ENCODE measurements around the gene DRG1. TPM values are rescaled to one million over a fixed set of nuclear protein-coding genes. Genes with fewer than 3 reads are reported as not detected.

Gene DRG1
- total and polyA plus RNA-seq, 2 experiments from 2014 or later = 63.9 to 87.6 TPM

GRCh38 chr22:31481129-31481528 lies 81.7 kb downstream of the DRG1 start:
- TF ChIP-seq ZNF114 (CRISPR knock-in tag; IDR thresholded peaks at IDR 0.05) (no peak), EZH2phosphoT487 (IDR thresholded peaks at IDR 0.05; ENCODE audit: unreplicated experiment) (no peak), CTCF (conservative IDR thresholded peaks at IDR 0.05; ENCODE audit: low read depth in 2 of 2) (no peak), JUNB (IDR thresholded peaks at IDR 0.05; ENCODE audit: unreplicated experiment) (no peak), ETS1 (IDR thresholded peaks at IDR 0.05) (no peak), POLR2AphosphoS5 (IDR thresholded peaks at IDR 0.05; ENCODE audit: low read depth) (no peak), CREB1 (CRISPR knock-in tag; IDR thresholded peaks at IDR 0.05; ENCODE audit: low read depth) (no peak), EZH2 (IDR thresholded peaks at IDR 0.05; ENCODE audit: low read depth, unreplicated experiment) (no peak), ZNF331 (CRISPR knock-in tag; IDR thresholded peaks at IDR 0.05; ENCODE audit: low read depth) (no peak), STAT1 (IDR thresholded peaks at IDR 0.05; ENCODE audit: unreplicated experiment) (no peak), ZNF462 (CRISPR knock-in tag; IDR thresholded peaks at IDR 0.05) (no peak), REST (IDR thresholded peaks at IDR 0.05; ENCODE audit: unreplicated experiment) (no peak), NANOG (IDR thresholded peaks at IDR 0.05; ENCODE audit: borderline replicate concordance) (no peak)
- Histone ChIP-seq H3K4me2 (no peak overlapping the region), H3K79me2 (replicated peaks; ENCODE audit: insufficient read depth) (peaks cover 39% of the 10 kb centered on the region), H3K4me3 (no peak overlapping the region), H3K36me3 (ENCODE audit: insufficient read depth) (peaks cover 10% of the 10 kb centered on the region), H3K27me3 (ENCODE audit: insufficient read depth) (no peaks in the 10 kb centered on the region), H3K4me1 (ENCODE audit: insufficient read depth) (no peaks in the 10 kb centered on the region), H3K27ac (ENCODE audit: low read depth) (no peak overlapping the region), H4K20me1 (replicated peaks; ENCODE audit: insufficient read depth) (peaks cover 30% of the 10 kb centered on the region), H2AFZ (no peak overlapping the region), H3K9me2 (ENCODE audit: insufficient read depth) (no peaks in the 10 kb centered on the region), H3F3A (replicated peaks; ENCODE audit: low read depth) (no peaks in the 10 kb centered on the region)
- Mint-ChIP-seq H3K27me3 (ENCODE audit: insufficient read depth, low read depth, poor library complexity) (no peaks in the 10 kb centered on the region), H3K36me3 (ENCODE audit: low read depth) (peaks cover 67% of the 10 kb centered on the region), H3K4me3 (no peak overlapping the region), H3K27ac (no peak overlapping the region), H3K4me1 (no peaks in the 10 kb centered on the region), H3K9me3 (no peaks in the 10 kb centered on the region)
- no peak for DNase-seq (ENCODE audit: low spot score)
- no peak for ATAC-seq

All from GM23338 (cell line).